HG03575 (cell line): ENCODE results near the gene MINDY4B.

Experiments used
- ATAC-seq: cut with Tn5 transposase; IDR thresholded peaks from one replicate; pipeline ENCODE4 v1.9.1; 2021; ENCODE audit not compliant: unreplicated experiment, insufficient number of reproducible peaks, low FRiP score; ENCODE audit errors: extremely low read depth

Gene MINDY4B

GRCh38 chr3:150902988-150903387, 2.3 kb downstream of the MINDY4B start:
- no peak for ATAC-seq

GRCh38 chr3:150901793-150902192, 3.4 kb downstream of the MINDY4B start:
- no peak for ATAC-seq

GRCh38 chr3:150899141-150899540, 6.1 kb downstream of the MINDY4B start:
- ATAC-seq = no peak

GRCh38 chr3:150898046-150898754, 7.0 kb downstream of the MINDY4B start:
- no peak for ATAC-seq

- no peak for ATAC-seq
These were observed 7.6 kb downstream of the MINDY4B start for GRCh38 chr3:150897592-150897991.

GRCh38 chr3:150890831-150891230, 14.4 kb downstream of the MINDY4B start:
- ATAC-seq = no peak

- no peak for ATAC-seq
These were observed 14.9 kb downstream of the MINDY4B start for GRCh38 chr3:150890295-150890694.

GRCh38 chr3:150889106-150889505, 16.1 kb downstream of the MINDY4B start:
- no peak for ATAC-seq

- no peak for ATAC-seq
These were observed 18.2 kb downstream of the MINDY4B start for GRCh38 chr3:150887031-150887430.

GRCh38 chr3:150885535-150885934, 19.7 kb downstream of the MINDY4B start:
- no peak for ATAC-seq

GRCh38 chr3:150878996-150879575, 26.2 kb downstream of the MINDY4B start:
- no peak for ATAC-seq

- no peak for ATAC-seq
These were observed 26.9 kb downstream of the MINDY4B start for GRCh38 chr3:150878290-150878689.

GRCh38 chr3:150877303-150877702, 27.9 kb downstream of the MINDY4B start:
- ATAC-seq = no peak

GRCh38 chr3:150876611-150877265, 28.5 kb downstream of the MINDY4B start:
- no peak for ATAC-seq

- ATAC-seq = no peak
These were observed 29.7 kb downstream of the MINDY4B start for GRCh38 chr3:150875548-150875947.

GRCh38 chr3:150874666-150875219, 30.5 kb downstream of the MINDY4B start:
- ATAC-seq = no peak

- ATAC-seq = no peak
These were observed 34.0 kb downstream of the MINDY4B start for GRCh38 chr3:150871192-150871591.

GRCh38 chr3:150870406-150870805, 34.8 kb downstream of the MINDY4B start:
- no peak for ATAC-seq

GRCh38 chr3:150868282-150868681, 37.0 kb downstream of the MINDY4B start:
- no peak for ATAC-seq

- no peak for ATAC-seq
These were observed 37.8 kb downstream of the MINDY4B start for GRCh38 chr3:150867434-150867833.
